ENCODE data around the gene UBE2F.

DNA sequence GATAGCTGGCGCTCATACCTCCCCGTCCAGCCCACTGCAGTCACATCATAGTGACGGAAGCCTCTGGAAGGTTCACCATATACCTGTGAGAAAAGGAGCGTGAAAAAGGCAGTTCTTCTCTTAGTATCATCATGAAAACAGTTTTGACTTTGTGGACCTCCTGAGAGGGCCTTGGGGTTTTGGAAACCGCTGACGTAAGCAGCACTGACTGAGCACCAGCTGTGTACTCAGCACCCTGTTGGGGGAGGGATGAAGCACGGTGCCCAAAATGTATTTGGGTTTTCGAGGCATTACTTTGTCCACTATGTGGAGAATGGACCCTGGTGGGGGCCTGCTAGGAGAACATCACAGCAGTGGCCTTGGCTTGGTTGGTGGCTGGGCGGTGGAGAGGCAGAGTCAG, 99.4 kb downstream of the UBE2F start:
- TF ChIP-seq CTCF (IDR thresholded peaks at IDR 0.05; ENCODE audit: insufficient read depth, low read length) (no peak), REST (IDR thresholded peaks at IDR 0.05; ENCODE audit: insufficient replicate concordance, low read depth) (no peak)

Measured in HL-60 (cell line).